ENCODE results near the gene ZNF394. TPM values are rescaled to one million over a fixed set of nuclear protein-coding genes. Genes with fewer than 3 reads are reported as not detected.

Gene ZNF394
- total and polyA plus RNA-seq, 9 of the 15 experiments (the other 6 are each of a cell fraction or from before 2014, with no cell fraction given) = 2.9 to 32.2 (median 24.2) TPM

- TF ChIP-seq ZNF696 (CRISPR knock-in tag; conservative IDR thresholded peaks at IDR 0.05) = no peak
- 0 out of 2 replicates have a peak, but pooled peaks have one; percentile 12 for TF ChIP-seq ZBTB2 (IDR thresholded peaks at IDR 0.05)
- no peak for TF ChIP-seq NFE2L1 (tag; IDR thresholded peaks at IDR 0.05; ENCODE audit: borderline replicate concordance, low read depth)
- TF ChIP-seq GATAD2A (IDR thresholded peaks at IDR 0.05) = no peak
- TF ChIP-seq CBX3 (IDR thresholded peaks at IDR 0.05; ENCODE audit: borderline replicate concordance in 1 of 2, low read length in 2 of 2) = no peak
- no peak for TF ChIP-seq TAL1 (IDR thresholded peaks at IDR 0.05)
- TF ChIP-seq AFF1 (IDR thresholded peaks at IDR 0.05; ENCODE audit: low read depth in 1 of 2, partially characterized antibody in 2 of 2) = peak in 1 of 2 experiments; percentile 47
- TF ChIP-seq ZNF511 (CRISPR knock-in tag; IDR thresholded peaks at IDR 0.05) = 0 out of 2 replicates have a peak, but pooled peaks have one; percentile 6
- 0 out of 2 replicates have a peak, but pooled peaks have one; percentile 33 for TF ChIP-seq PHTF2 (CRISPR knock-in tag; IDR thresholded peaks at IDR 0.05)
- no peak for TF ChIP-seq ZNF436 (CRISPR knock-in tag; IDR thresholded peaks at IDR 0.05)
- TF ChIP-seq ZKSCAN8 (CRISPR knock-in tag; IDR thresholded peaks at IDR 0.05) = no peak
- no peak for TF ChIP-seq HMGXB4 (CRISPR knock-in tag; IDR thresholded peaks at IDR 0.05)
- TF ChIP-seq ZNF644 (tag; IDR thresholded peaks at IDR 0.05; ENCODE audit: low read depth) = no peak
- TF ChIP-seq NR2C2 (CRISPR knock-in tag; IDR thresholded peaks at IDR 0.05) = no peak
- peak; percentile 97 for TF ChIP-seq NR2C2 (tag; IDR thresholded peaks at IDR 0.05)
- 0 out of 2 replicates have a peak, but pooled peaks have one; percentile 5 for TF ChIP-seq TGIF2 (CRISPR knock-in tag; IDR thresholded peaks at IDR 0.05)
- TF ChIP-seq ZNF347 (CRISPR knock-in tag; IDR thresholded peaks at IDR 0.05; ENCODE audit: low read depth) = no peak
- no peak for TF ChIP-seq EHMT2 (IDR thresholded peaks at IDR 0.05)
- TF ChIP-seq NKRF (IDR thresholded peaks at IDR 0.05; ENCODE audit: borderline replicate concordance) = peak; percentile 71; the same call in 1 of the 2 replicates
- no peak for TF ChIP-seq KLF16 (IDR thresholded peaks at IDR 0.05)
Observed at GRCh38 chr7:99505324-99505662, 5.2 kb upstream of the ZNF394 start (continued).

All from K562 (cell line).